Stimulated activated naive CD4-positive, alpha-beta T cell (primary cell): Measurements from ENCODE around the gene HOXD3.

Experiments used
- DNase-seq, 6 experiments: peaks; one replicate each; lab custom pipeline; 2025; lab: John Stamatoyannopoulos, UW

Gene HOXD3

GRCh38 chr2:176132205-176133171, 24.6 kb upstream of the HOXD3 start:
- peak in 1 of 6 experiments; percentile 14 for DNase-seq

GRCh38 chr2:176133389-176133788, 23.7 kb upstream of the HOXD3 start:
- no peak for DNase-seq

DNA sequence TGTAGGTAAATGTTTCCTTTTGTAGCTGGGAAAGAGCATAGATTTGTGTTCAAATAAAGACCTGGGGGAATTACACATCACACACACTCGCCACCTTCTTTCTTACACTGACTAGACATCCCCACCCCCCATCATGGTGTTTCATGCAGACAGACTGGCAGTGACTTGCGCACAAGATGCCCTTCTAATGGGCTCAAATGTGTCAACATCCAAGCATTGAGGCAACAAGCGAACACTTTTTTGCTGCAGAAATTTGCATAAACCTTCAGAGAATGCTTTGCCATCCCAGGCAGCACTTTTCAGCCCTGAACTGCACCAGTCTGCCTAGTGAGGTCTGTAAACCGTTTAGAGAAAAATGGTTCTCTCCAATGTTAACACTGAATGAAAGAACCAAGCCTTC, 23.1 kb upstream of the HOXD3 start:
- no peak for DNase-seq

- DNase-seq = no peak
Measured at GRCh38 chr2:176135035-176135440, 22.1 kb upstream of the HOXD3 start.

- DNase-seq = no peak
Measured at GRCh38 chr2:176136374-176137251, 20.5 kb upstream of the HOXD3 start.

DNA sequence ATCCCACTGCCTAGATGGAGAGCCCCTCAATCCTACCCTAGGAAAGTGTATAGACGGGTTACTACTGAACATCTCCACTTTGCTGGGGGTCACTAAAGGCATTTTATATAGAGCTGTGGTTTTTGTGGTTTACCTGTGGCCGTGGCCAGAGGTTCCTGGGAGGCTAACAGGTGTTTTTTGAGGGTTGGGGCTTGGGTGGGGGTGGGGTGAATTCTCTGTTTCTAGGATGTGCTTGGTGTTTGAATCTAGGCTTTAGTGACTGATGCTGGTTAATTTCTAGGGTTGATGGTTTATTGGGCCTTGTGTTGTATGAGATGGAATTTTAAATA, 19.9 kb upstream of the HOXD3 start:
- DNase-seq = no peak

DNA sequence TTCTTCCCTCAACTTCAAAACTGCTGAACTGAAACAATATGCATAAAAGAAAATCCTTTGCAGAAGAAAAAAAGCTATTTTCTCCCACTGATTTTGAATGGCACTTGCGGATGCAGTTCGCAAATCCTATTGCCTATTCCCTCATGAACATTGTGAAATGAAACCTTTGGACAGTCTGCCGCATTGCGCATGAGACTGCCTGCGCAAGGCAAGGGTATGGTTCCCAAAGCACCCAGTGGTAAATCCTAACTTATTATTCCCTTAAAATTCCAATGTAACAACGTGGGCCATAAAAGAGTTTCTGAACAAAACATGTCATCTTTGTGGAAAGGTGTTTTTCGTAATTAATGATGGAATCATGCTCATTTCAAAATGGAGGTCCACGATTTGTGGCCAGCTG, 19.2 kb upstream of the HOXD3 start:
- DNase-seq = no peak

- DNase-seq = no peak
Measured at GRCh38 chr2:176138526-176138922, 18.6 kb upstream of the HOXD3 start.

GRCh38 chr2:176138923-176139660, 18.0 kb upstream of the HOXD3 start:
- DNase-seq = no peak

GRCh38 chr2:176139661-176140512, 17.2 kb upstream of the HOXD3 start:
- DNase-seq = no peak

- DNase-seq = peak; percentile 37 to 57 (median 46)
Measured at GRCh38 chr2:176140513-176141317, 16.4 kb upstream of the HOXD3 start.

DNA sequence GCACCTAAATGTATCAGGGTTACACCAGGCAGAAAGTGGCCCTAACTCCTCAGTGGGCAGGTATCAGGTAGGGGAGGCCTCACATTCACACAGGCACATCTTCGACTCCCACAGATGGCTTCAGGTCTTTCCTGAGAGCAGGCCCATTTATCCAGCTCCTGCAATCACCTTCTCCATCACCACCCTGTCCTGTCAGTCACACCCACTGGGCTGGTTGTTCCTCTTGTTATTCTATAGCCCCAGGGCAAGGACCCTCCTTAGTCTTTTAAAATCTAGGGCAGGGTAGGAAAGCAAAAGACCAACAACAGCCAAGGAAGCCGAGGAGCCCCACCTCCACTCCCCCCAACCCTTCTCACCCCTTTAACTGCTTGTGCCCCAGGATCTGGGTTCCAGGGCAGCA, 14.8 kb upstream of the HOXD3 start:
- DNase-seq = no peak

DNA sequence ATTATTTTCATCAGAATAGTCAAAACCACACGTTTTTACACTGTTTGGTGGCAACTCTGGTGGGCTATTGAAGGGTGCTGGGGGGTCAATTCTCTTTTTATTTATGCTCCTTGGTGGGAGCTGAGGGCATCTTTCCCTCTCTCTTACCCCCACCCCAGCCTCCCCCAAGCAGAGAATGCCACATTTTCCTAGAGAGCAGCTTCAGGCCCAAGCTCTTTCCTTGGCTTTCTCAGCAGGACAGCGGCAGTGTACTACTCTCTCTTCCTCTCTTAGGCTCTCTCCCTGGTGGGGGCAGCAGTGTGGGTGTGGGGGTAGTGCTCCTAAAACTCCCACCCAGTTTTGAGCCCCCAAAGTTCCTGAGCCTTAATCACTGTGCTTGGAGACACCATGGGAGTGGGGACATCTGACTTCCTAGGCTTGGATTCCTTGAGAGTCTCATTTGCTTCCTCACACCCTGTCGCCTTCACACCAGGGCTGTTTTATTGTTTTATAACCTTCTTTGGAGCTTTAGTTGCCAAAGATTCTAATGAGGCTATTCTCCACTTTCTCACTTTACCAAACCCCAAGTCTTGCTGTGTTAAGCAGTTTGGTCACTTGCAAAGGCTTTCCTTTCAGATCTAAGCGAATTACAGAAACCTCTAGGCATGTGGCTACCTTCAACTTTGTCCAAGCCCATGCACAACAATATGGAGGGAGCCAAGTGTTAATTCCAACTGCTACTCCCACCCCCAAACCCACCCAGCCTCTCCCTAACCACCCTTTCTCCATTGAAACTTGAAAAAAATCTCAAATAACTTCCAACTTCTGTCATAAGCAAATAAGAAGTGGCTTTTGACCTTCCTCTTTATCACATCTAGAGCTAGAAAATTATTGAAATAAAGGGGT, 11.8 kb upstream of the HOXD3 start:
- no peak for DNase-seq

DNA sequence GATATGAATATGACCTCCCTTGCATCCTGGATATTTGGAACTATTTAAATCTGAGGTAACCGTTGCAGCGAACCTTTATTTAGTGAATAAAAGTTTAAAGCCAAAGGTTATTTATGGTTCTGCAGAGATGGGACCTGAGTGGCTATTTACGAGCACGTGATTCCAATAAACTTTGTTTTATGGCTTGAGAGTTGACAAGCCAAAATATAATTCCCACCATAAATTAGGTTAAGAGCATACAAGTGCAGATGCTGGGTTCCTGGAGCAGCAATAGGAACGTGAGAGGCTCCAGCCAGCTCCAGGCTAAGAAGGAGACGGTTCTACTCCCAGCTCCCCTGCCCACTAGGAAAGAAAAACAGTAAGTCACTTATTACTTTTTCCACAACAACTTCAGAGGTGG, 11.0 kb upstream of the HOXD3 start:
- DNase-seq = no peak

DNA sequence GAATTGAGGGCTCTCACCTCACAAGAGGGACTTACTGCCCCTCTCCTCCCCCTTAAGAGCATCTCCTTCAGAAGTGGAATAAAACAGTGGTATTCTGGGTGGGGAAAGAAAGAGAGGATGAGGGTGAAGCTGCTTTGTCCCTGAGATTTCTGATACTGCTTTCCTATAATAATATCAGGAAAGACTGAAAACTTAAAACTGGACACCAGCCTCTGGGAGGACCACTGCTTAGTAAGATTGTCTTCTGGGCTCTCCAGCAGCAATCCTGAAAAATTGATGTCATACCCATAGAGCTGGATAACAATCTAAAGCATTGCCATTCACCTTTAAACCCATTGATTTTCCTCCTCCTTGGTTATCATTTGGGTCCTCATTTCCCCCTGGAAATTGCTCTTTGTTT, 10.5 kb upstream of the HOXD3 start:
- no peak for DNase-seq

- DNase-seq = no peak
Measured at GRCh38 chr2:176147210-176147799, 9.8 kb upstream of the HOXD3 start.

- DNase-seq = no peak
Measured at GRCh38 chr2:176147800-176148496, 9.2 kb upstream of the HOXD3 start.

DNA sequence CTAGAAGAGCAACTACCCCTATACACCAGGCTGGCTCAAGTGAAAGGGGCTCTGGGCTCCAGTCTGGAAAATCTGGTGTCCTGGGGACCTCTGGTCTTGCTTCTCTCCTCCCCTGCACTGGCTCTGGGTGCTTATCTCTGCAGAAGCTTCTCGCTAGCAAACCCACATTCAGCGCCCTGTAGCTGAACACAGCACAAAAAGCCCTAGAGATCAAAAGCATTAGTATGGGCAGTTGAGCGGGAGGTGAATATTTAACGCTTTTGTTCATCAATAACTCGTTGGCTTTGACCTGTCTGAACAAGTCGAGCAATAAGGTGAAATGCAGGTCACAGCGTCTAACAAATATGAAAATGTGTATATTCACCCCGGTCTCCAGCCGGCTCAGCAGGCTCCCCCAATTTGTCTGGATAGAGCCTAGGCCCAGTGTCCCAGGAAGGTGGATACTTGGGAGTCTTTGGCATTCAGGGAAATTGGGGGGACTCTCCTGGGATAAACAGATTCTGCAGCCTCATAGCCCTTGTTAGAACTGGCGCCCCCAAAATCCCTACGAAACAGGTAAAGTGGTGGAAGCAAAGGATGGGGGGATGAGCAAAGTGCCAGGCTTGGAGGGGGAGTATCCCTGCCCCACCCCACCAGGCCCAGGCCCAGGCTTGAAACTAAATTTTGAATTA, 8.2 kb upstream of the HOXD3 start:
- DNase-seq = no peak
